Measurements from ENCODE around the gene PSMA5.
"Not testable (repeated sequence)": the region's sequence is repeated elsewhere in the genome, so short reads cannot be mapped to it uniquely, and the experiment has no call there.

DNA sequence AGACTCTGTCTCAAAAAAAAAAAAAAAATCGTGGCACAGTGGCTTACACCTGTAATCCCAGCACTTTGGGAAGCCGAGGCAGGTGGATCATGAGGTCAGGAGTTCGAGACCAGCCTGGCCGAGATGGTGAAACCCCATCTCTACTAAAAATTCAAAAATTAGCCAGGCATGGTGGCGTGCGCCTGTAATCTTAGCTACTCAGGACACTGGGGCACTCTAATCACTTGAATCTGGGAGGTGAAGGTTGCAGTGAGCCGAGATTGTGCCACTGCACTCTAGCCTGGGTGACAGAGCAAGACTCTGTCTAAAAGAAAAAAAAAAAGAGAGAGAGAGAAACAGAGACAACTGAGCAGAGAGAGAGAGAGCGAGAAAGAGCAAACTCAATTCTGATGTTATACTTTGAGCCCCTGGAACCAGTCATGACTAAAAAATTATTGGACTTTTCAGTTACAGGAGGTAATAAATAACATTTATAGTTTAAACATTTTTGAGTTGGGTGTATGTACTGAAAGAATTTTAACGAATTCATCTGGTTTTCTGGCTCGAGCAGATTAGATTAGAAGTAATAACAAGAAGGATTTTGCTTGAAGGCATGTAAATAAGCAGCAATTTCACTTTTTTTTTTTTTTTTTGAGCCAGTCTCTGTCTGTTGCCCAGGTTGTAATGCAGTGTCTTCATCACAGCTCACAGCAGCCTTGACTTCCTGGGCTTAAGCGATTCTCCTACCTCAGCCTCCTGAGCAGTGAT, 19.9 kb upstream of the PSMA5 start:
- TF ChIP-seq, protein P1, sequence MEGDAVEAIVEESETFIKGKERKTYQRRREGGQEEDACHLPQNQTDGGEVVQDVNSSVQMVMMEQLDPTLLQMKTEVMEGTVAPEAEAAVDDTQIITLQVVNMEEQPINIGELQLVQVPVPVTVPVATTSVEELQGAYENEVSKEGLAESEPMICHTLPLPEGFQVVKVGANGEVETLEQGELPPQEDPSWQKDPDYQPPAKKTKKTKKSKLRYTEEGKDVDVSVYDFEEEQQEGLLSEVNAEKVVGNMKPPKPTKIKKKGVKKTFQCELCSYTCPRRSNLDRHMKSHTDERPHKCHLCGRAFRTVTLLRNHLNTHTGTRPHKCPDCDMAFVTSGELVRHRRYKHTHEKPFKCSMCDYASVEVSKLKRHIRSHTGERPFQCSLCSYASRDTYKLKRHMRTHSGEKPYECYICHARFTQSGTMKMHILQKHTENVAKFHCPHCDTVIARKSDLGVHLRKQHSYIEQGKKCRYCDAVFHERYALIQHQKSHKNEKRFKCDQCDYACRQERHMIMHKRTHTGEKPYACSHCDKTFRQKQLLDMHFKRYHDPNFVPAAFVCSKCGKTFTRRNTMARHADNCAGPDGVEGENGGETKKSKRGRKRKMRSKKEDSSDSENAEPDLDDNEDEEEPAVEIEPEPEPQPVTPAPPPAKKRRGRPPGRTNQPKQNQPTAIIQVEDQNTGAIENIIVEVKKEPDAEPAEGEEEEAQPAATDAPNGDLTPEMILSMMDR (IDR thresholded peaks at IDR 0.05; ENCODE audit: poor library complexity, severe bottlenecking), result not testable (repeated sequence)
- not testable (repeated sequence) for TF ChIP-seq MXI1 (conservative IDR thresholded peaks at IDR 0.05; ENCODE audit: poor library complexity, severe bottlenecking); TAF1 (IDR thresholded peaks at IDR 0.05; ENCODE audit: low read depth); POLR2AphosphoS5 (IDR thresholded peaks at IDR 0.05); RAD21 (conservative IDR thresholded peaks at IDR 0.05)
- TF ChIP-seq, protein P2, sequence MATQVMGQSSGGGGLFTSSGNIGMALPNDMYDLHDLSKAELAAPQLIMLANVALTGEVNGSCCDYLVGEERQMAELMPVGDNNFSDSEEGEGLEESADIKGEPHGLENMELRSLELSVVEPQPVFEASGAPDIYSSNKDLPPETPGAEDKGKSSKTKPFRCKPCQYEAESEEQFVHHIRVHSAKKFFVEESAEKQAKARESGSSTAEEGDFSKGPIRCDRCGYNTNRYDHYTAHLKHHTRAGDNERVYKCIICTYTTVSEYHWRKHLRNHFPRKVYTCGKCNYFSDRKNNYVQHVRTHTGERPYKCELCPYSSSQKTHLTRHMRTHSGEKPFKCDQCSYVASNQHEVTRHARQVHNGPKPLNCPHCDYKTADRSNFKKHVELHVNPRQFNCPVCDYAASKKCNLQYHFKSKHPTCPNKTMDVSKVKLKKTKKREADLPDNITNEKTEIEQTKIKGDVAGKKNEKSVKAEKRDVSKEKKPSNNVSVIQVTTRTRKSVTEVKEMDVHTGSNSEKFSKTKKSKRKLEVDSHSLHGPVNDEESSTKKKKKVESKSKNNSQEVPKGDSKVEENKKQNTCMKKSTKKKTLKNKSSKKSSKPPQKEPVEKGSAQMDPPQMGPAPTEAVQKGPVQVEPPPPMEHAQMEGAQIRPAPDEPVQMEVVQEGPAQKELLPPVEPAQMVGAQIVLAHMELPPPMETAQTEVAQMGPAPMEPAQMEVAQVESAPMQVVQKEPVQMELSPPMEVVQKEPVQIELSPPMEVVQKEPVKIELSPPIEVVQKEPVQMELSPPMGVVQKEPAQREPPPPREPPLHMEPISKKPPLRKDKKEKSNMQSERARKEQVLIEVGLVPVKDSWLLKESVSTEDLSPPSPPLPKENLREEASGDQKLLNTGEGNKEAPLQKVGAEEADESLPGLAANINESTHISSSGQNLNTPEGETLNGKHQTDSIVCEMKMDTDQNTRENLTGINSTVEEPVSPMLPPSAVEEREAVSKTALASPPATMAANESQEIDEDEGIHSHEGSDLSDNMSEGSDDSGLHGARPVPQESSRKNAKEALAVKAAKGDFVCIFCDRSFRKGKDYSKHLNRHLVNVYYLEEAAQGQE (IDR thresholded peaks at IDR 0.05; ENCODE audit: borderline replicate concordance), result not testable (repeated sequence)

Data from neural cell (in vitro differentiated cells).